GM12892 (cell line): ENCODE measurements around the gene NDRG4.

Experiments used
- DNase-seq: peaks from one replicate; pipeline ENCODE4 v3.0.0; 2011; ENCODE audit not compliant: insufficient read length
- FAIRE-seq: peaks from 2 replicates; lab custom pipeline; 2011; peaks lifted over from hg19 to GRCh38; lab: Jason Lieb, UNC
- POLR2A ChIP-seq: IDR thresholded peaks from 2 replicates; pipeline ENCODE4 v1.6.1; 2011; ENCODE audit warnings: low read depth, low read length, control low read depth
- POLR2AphosphoS5 ChIP-seq: IDR thresholded peaks from 2 replicates; pipeline ENCODE4 v1.6.1; 2011; ENCODE audit warnings: low read depth, low read length, control low read depth
- TAF1 ChIP-seq: IDR thresholded peaks from 2 replicates; pipeline ENCODE4 v1.6.1; 2011; ENCODE audit warnings: low read depth, mild to moderate bottlenecking, control low read depth, low read length, borderline replicate concordance

Gene NDRG4

GRCh38 chr16:58518083-58518979 is 18.4 kb downstream of the NDRG4 start:
- TF ChIP-seq POLR2A (no peak), POLR2AphosphoS5 (no peak), TAF1 (no peak)
- no peak for FAIRE-seq

DNA sequence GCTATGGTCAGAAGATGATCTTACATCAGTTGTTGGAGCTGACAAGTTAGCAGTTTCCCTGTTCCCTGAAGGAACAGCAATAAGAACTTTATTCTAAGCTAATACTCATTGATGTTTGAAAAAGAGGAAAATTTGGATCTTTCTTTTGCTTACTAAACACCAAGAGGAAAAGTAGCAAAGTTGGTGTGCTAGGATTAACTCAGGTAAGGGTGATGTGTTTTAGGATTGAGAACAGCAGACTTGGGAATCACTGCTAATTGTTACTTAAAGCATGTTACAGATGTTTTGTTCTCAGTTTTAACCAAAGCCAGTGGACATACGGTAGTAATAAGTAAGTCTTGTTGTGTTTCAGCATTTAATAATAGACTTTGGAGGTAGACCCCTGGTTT is 19.0 kb downstream of the NDRG4 start:
- no peak for TF ChIP-seq POLR2A
- no peak for TF ChIP-seq POLR2AphosphoS5
- TF ChIP-seq TAF1: no peak
- DNase-seq: no peak
- FAIRE-seq: peak; percentile 67

More at GRCh38 chr16:58518083-58518979, 18.4 kb downstream of the NDRG4 start:
- DNase-seq: no peak

- DNase-seq (no peak), FAIRE-seq (no peak)
- no peak for TF ChIP-seq POLR2A
- TF ChIP-seq TAF1: no peak
- TF ChIP-seq POLR2AphosphoS5: no peak
Observed at GRCh38 chr16:58519707-58520106, 19.8 kb downstream of the NDRG4 start.

DNA sequence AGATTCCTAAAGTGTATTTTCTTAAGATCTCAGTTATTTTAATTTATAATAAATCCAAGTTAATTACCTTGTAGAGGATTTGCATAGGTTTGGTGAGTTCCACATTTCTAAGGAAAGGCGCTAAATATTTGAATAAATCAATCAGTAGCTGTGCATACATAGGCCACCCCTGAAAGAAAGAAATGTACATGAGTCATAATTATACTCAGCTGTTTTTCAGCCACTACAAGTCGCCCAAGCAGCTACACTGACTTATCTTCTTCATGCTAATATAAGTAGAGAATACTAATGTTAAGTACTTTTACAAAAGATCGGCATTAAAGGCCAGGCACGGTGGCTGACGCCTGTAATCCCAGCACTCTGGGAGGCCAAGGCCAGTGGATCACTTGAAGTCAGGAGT is 30.2 kb downstream of the NDRG4 start:
- DNase-seq: no peak
- no peak for FAIRE-seq
- no peak for TF ChIP-seq POLR2A
- TF ChIP-seq POLR2AphosphoS5: no peak
- no peak for TF ChIP-seq TAF1

DNA sequence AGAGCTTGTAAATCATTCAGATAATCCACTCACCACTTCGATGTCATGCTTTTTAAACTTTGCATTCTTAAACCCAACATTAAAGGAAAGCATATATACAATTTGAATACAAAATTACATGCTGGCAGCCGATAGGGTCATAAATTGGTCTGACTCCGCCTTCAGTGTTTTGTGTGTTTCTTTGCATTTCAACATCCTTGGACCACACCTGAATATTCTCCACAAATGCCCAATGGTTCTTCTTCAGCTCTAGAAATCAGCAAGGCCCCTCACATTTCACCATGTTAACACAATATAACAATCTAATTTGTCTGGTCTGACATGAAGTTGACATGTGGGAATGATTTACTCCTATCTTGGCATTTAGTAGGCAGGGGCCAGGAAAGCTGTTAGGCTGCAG is 32.5 kb downstream of the NDRG4 start:
- DNase-seq: no peak
- TF ChIP-seq POLR2A (no peak), TAF1 (no peak), POLR2AphosphoS5 (no peak)
- FAIRE-seq: no peak

DNA sequence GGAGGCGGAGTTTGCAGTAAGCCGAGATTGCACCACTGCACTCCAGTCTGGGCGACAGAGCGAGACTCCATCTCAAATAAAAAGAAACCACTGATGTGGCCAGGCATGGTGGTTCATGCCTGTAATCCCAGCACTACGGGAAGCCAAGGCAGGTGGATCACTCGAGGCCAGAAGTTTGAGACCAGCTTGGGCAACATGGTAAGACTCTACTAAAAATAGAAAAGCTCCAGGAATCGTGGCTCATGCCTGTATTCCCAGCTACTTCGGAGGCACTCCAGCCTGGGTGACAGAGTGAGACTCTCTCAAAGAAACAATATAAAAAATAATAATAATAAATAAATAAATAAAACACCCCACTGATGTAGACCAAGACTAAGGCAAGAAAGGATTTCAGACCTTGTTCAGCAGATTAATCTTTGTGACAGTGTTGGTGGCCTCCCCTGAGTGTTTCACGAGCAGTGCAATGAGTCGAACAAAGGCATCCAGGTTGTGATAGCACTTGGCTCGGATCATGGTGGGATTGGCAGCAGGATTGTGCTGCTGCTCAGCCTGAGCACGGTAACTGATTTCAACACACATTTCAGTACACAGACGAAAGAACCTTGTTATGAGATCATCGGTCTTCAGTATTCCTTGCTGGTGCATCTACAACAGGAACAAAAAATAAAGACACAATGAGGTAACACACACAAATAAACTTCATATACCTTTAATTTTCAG is 34.0 kb downstream of the NDRG4 start:
- FAIRE-seq: no peak
- no peak for DNase-seq
- no peak for TF ChIP-seq POLR2AphosphoS5
- TF ChIP-seq POLR2A: no peak
- TF ChIP-seq TAF1: no peak

GRCh38 chr16:58535100-58535499 is 35.2 kb downstream of the NDRG4 start:
- FAIRE-seq (no peak), DNase-seq (no peak)
- TF ChIP-seq POLR2AphosphoS5: no peak

- FAIRE-seq: no peak
- no peak for DNase-seq
- no peak for TF ChIP-seq TAF1
- no peak for TF ChIP-seq POLR2AphosphoS5
- TF ChIP-seq POLR2A: no peak
Observed at GRCh38 chr16:58536278-58536677, 36.3 kb downstream of the NDRG4 start.

- FAIRE-seq (no peak), DNase-seq (no peak)
- TF ChIP-seq POLR2AphosphoS5: no peak
- TF ChIP-seq POLR2A: no peak
- no peak for TF ChIP-seq TAF1
Observed at GRCh38 chr16:58537124-58537906, 37.4 kb downstream of the NDRG4 start.

DNA sequence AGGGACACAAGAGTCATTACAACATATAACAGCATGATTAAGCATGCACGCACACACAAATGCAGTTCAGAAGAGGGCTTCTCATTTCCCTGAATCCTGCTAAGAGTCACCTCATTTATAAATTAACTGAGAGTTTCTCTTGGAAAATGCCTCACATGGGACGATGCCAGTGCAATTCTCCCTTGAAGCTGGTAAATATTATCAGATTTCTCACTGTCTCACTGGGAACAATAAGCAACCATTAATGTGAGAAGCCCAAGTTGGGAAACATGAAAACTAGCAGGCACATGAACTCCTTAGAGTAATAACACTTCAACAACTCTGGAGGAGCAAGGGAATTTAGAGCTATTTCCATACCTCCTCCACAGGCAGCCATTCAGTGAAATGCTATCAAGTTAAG is 41.8 kb downstream of the NDRG4 start:
- DNase-seq (no peak), FAIRE-seq (no peak)
- TF ChIP-seq POLR2AphosphoS5 (no peak), TAF1 (no peak), POLR2A (no peak)

DNA sequence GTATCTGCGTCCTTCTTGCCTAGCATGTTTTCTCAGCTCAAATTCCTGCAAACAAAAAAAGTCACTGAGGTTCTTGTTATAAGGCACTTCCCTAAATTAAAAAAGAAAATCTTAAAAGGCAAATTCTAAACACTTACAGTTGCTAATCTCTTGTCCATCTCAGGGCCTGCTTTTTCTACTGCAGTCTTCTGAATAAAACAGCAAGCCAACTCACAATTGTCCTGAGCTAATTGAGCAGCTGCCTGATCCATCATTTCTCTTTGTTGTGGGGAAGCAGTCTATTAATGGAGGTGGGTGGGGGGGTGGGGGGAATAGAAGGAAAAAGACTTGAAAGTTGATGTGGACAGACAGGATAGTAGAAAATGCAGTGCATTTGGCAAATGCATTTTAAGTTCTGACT is 42.3 kb downstream of the NDRG4 start:
- no peak for TF ChIP-seq POLR2A
- TF ChIP-seq POLR2AphosphoS5: no peak
- TF ChIP-seq TAF1: no peak
- FAIRE-seq (no peak), DNase-seq (no peak)
